Mesothelial cell of epicardium (in vitro differentiated cells): ENCODE data around the gene SUSD2. TPM values are rescaled to one million over a fixed set of nuclear protein-coding genes. Genes with fewer than 3 reads are reported as not detected.
"Not testable (repeated sequence)": the region's sequence is repeated elsewhere in the genome, so short reads cannot be mapped to it uniquely, and the experiment has no call there.

Experiments used
- DNase-seq, 2 experiments: peaks; one replicate each; pipeline ENCODE4 v3.0.0; 2021; ENCODE audit warnings: low spot score in 2 of 2; ENCODE audit not compliant: unreplicated experiment in 2 of 2
- H3K27ac Mint-ChIP-seq: 2 replicates; pipeline ENCODE4 v1.8.0; 2021; ENCODE audit warnings: mixed read lengths
- H3K27me3 Mint-ChIP-seq: 2 replicates; pipeline ENCODE4 v1.8.0; 2021; ENCODE audit warnings: low read depth, mixed read lengths
- H3K36me3 Mint-ChIP-seq: 2 replicates; pipeline ENCODE4 v1.8.0; 2021; ENCODE audit warnings: mixed read lengths
- H3K4me1 Mint-ChIP-seq: 2 replicates; pipeline ENCODE4 v1.8.0; 2021; ENCODE audit warnings: mixed read lengths
- H3K4me3 Mint-ChIP-seq: 2 replicates; pipeline ENCODE4 v1.8.0; 2021; ENCODE audit warnings: mild to moderate bottlenecking, moderate library complexity, mixed read lengths
- H3K9me3 Mint-ChIP-seq: 2 replicates; pipeline ENCODE4 v1.8.0; 2021; ENCODE audit warnings: mixed read lengths
- total RNA-seq: library from RNA; stranded (reverse); gene quantifications from 3 replicates; pipeline ENCODE4 v1.2.1, GENCODE V29; 2021
- TF ChIP-seq, protein P1 (sequence below): fragments of 200-600 bp; sonication (generic); IDR thresholded peaks from one replicate; pipeline ENCODE4 v1.5.0; 2021; ENCODE audit warnings: antibody characterized with exemption; ENCODE audit not compliant: unreplicated experiment

The SUSD2 gene
- 0.91 to 1.4 TPM (median 1.2 TPM) in 3 replicates for total RNA-seq

DNA sequence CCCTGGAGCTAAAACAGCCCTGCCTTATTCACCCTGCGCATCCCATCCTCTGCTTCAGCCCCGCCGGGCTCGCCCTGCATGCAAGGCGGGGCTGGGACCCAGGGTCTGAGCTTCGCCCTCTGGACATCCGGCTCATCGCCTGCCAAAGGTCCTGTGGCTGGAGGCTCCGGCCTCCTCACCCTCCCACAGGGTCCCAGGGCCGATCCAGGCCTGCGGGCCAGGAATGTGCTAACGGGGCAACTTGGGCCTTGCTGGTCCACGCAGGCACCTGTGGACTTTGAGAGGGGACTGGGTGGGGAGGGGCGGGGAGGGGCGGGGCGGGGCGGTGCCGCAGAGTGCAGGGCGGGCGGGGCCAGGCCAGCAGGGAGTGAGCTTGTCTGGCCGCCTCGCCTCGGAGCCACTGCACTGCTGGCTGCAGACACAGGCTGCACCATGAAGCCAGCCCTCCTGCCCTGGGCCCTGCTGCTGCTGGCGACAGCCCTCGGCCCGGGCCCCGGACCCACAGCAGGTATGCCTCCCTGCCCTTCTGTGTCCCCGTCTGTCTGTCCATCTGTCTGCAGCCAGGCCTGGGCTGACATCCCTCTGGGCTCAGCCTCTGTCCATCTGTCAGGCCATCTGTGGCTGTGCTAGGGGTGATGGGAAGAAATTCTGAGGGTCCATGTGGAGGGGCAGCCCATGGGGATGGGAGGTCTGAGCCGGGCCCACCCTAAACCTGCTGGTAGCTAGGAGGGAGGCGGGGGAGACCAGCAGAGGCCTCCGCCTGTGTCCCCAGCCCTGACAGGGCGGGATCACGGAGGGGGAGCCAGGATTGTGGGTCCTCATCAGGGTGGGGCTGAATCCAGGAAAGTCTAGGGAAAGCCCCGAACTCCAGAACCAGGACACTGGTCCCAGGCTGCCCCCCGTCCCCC lies at the start of gene SUSD2:
SUSD2 (plus strand) TSS at position 400 of the 908 bp plus-strand sequence; CDS start at position 433, 33 bp downstream.
- Mint-ChIP-seq H3K36me3 (no peaks in the 10 kb centered on the region), H3K27me3 (no peaks in the 10 kb centered on the region), H3K27ac (no peak within 1 kb of the TSS), H3K4me3 (no peak within 1 kb of the TSS), H3K9me3 (no peaks in the 10 kb centered on the region), H3K4me1 (peaks cover 3% of the 10 kb centered on the region)
- TF ChIP-seq, protein P1, sequence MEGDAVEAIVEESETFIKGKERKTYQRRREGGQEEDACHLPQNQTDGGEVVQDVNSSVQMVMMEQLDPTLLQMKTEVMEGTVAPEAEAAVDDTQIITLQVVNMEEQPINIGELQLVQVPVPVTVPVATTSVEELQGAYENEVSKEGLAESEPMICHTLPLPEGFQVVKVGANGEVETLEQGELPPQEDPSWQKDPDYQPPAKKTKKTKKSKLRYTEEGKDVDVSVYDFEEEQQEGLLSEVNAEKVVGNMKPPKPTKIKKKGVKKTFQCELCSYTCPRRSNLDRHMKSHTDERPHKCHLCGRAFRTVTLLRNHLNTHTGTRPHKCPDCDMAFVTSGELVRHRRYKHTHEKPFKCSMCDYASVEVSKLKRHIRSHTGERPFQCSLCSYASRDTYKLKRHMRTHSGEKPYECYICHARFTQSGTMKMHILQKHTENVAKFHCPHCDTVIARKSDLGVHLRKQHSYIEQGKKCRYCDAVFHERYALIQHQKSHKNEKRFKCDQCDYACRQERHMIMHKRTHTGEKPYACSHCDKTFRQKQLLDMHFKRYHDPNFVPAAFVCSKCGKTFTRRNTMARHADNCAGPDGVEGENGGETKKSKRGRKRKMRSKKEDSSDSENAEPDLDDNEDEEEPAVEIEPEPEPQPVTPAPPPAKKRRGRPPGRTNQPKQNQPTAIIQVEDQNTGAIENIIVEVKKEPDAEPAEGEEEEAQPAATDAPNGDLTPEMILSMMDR, result no peak
- no peak for DNase-seq

- H3K9me3 Mint-ChIP-seq, result no peaks in the 10 kb centered on the region
- no peak overlapping the region for H3K27ac Mint-ChIP-seq
- TF ChIP-seq, protein P1, result no peak
- H3K36me3 Mint-ChIP-seq, result peaks cover 13% of the 10 kb centered on the region
- DNase-seq, result no peak
- H3K27me3 Mint-ChIP-seq, result no peaks in the 10 kb centered on the region
- H3K4me1 Mint-ChIP-seq, result peaks cover 5% of the 10 kb centered on the region
- no peak overlapping the region for H3K4me3 Mint-ChIP-seq
Observed at GRCh38 chr22:24133187-24133965, 47.9 kb upstream of the SUSD2 start.

DNA sequence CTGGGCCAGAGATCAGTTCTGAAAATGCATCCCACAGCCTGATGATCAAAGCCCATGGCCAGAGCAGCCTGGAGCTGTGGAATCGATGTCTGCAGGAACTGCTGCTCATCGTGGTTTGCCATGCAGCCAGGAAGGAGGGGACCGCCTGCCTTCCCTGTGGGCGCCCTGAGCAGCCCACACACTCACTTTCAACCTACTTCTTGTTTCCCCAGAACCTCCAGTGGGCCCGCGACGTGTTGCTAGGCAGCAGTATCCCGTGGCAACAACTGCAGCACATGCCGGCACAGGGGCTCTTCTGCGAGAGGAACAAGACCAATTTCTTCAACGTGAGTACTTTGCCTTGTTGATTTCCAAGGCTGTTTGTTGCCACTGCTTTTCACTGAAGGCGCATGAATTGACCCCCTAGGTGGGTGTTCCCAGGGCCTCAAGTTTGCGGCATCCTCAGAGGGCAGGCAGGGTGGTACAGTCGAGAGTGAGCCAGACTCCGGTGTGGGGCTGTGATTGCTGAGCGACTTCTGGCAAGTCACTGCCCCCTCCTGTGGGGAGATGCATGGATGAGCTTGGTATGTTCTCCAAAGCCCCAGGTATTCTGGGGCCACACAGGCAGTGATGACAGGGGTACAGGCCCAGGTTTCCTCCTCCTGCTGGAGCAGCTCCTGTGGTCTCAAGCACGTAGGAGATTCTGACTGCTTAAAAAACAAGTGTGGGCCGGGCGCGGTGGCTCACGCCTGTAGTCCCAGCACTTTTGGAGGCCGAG lies 47.0 kb upstream of the SUSD2 start:
- Mint-ChIP-seq H3K4me1 (peaks cover 9% of the 10 kb centered on the region), H3K9me3 (no peaks in the 10 kb centered on the region), H3K36me3 (peaks cover 13% of the 10 kb centered on the region), H3K4me3 (no peak overlapping the region), H3K27me3 (no peaks in the 10 kb centered on the region), H3K27ac (no peak overlapping the region)
- no peak for DNase-seq
- TF ChIP-seq, protein P1, result no peak

DNA sequence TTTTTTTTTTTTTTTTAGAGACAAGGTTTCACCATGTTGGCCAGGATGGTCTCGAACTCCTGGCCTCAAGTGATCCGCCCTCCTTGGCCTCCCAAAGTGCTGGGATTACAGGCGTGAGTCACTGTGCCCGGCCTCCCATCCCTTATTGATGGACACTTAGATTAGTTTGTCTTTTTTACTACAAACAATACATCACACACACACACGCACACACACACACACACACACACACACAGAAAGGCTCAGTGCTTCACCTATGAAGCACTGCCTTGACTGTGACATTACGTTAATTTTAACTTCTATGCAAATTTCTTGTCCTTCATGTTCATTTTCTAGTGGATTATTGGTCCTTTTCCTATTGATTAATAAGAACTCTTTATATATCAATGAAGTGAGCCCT lies 44.8 kb upstream of the SUSD2 start:
- not testable (repeated sequence) for H3K9me3 Mint-ChIP-seq, H3K27me3 Mint-ChIP-seq, H3K4me1 Mint-ChIP-seq, H3K27ac Mint-ChIP-seq, H3K4me3 Mint-ChIP-seq, DNase-seq
- H3K36me3 Mint-ChIP-seq, result peaks cover 13% of the 10 kb centered on the region

GRCh38 chr22:24137595-24137994 lies 43.7 kb upstream of the SUSD2 start:
- Mint-ChIP-seq H3K4me1 (peaks cover 9% of the 10 kb centered on the region), H3K27ac (no peak overlapping the region), H3K27me3 (no peaks in the 10 kb centered on the region), H3K9me3 (no peaks in the 10 kb centered on the region), H3K36me3 (peaks cover 13% of the 10 kb centered on the region), H3K4me3 (no peak overlapping the region)
- TF ChIP-seq, protein P1, result no peak
- no peak for DNase-seq
